ENCODE results near the gene MICU1.

The MICU1 gene

DNA sequence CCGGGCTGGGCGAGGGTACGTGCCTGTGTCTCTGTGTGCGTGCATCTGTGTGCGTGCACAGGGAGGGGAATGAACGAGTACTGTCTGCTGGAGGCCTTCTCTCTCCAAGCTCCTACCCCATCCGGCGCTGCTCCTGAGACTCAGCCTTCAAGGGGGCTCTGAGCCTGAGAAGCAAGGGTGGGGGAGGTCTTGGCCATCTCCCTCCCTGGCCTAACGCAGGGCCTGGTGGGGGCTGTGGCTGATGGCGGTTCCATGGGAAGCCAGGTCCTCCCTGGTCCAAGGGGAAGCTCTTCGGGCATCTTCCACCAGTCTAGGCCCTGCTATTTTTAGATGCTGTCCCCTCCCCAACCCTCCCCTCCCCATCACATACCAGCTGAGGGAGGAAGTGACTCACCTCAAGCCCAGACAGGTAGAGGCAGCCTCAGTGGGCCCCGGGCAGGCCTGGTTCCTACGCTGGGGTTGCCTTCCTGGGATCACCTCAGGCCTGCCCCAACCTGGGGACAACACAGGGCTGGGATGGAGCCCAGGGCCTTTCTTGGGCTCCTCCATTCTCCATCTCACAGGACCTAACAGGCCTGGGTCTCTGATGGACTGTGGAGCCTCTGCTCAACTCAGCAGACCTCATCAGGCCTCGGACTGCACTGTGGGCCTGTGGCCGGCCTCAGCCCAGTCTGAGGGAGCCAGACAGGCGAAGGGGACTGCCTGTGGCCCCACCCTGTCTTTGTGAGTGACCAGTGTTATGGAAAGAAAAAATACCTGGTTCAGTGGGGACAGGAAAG, 303.4 kb downstream of the MICU1 start:
- DNase-seq: no peak

DNA sequence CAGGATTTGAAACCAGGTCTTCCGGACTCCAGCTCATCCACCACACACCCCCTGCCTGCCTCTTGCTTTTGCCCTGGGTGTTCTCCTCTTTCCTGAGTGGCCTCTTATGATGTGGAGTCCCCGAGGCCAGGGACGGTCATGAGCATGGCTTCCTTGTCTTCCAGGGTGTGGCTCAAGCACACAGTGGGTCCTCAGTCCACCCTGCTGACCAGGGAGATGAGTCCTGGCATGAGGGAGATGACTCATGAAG, 303.9 kb downstream of the MICU1 start:
- DNase-seq: no peak

DNA sequence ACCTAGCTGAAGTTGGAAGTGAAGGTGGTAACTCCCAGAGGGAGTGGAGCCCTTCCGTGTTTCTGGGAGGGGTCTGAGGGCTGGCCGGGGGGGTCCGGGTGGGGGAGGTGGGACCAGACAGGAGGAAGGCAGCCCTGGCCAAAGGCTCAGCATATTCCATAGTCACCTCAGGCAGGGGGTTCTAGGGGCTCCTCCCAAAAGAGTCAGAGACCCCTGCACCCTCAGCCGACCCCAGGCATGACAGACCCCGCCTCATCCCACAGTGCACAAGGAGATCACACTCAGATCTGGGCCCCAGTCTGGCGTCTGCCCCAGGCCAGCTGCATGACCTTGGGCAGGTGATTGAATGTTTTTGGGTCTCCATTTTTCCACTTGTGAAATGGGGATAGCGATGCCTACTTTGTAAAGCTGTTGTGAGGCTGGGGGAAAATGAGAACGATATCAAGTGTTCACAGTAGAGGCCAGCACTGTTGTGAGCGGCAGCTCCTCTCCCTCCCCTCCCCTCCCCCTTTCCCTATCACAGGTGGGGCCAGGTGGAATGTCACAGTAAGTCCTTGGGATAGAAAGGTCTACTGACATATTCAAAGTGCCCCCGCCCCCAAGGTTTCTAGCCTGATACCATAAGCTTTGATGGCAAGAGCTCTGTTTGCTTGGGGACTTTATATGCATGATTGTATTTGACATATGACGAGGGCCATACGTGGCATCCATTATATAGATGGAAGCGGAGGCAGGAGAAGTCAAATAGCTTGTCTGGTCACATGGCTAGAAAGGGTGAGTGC, 304.4 kb downstream of the MICU1 start:
- no peak for DNase-seq

DNA sequence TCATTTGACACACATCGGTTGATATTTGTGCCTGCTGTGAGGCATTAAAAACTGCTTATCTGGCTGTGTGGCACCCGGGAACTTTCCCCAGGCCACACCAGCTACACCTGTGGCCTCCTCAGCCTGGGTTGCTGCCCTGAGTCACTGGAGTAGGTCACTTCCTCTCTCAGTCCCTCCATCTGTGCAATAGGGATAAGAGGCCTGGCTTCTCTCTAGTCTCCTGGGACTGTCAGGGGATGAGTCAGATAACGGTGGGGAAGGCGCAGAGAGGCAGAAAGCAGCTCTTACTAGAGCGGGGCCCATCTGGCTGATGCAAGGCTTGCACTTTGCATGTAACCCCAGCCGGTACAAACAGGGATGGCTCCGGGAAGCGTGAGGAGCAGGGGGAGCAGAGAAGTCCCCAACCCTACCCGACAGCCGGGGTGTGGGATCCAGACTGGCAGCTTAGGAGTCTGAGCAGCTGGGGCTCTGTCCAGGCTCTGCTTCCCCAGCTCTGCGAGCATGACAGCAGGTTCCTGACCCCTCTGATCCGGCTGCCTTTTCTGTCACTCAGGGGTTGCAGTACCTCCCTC, 305.1 kb downstream of the MICU1 start:
- DNase-seq: no peak

DNA sequence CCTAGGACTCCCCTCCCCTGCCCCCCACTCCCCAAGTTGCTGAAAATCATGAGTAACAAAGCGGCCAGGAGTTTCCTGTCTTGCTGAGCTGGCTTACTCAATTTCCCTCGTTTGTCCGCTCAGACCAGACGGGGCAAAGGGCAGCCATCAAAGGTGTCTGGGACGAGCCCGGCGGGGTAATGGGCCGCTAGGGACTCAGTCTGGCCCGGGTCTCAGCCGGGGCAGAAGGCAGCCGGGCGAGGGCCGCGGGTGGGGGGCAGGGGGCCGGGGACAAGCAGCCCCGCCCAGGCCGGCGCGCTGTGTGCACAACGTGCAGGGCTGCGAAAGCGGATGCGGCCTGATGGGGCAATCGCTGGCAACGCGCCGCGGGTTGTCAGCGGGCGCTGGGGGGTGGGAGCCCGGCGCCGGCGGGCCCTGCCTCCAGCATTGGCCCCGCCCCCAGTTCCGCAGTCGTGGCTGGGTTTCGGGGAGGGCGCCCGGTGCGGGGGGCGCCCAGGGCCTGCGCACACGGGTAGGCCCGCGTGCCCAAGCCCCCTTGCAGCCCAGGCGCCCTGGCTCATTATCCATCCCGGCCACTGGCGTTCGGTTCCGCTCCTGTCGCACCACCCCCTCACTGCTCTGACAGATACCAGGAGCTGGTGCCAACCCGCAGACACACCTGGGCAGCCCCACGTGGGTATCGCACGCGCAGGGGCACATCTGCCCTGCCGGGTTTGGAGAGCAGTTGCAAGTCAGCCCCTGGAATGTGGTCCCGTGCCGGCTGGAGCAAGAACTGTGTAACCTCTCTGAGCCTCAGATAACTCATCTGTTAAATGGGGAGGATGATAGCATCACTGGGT, 306.2 kb downstream of the MICU1 start:
- DNase-seq: peak; percentile 30

DNA sequence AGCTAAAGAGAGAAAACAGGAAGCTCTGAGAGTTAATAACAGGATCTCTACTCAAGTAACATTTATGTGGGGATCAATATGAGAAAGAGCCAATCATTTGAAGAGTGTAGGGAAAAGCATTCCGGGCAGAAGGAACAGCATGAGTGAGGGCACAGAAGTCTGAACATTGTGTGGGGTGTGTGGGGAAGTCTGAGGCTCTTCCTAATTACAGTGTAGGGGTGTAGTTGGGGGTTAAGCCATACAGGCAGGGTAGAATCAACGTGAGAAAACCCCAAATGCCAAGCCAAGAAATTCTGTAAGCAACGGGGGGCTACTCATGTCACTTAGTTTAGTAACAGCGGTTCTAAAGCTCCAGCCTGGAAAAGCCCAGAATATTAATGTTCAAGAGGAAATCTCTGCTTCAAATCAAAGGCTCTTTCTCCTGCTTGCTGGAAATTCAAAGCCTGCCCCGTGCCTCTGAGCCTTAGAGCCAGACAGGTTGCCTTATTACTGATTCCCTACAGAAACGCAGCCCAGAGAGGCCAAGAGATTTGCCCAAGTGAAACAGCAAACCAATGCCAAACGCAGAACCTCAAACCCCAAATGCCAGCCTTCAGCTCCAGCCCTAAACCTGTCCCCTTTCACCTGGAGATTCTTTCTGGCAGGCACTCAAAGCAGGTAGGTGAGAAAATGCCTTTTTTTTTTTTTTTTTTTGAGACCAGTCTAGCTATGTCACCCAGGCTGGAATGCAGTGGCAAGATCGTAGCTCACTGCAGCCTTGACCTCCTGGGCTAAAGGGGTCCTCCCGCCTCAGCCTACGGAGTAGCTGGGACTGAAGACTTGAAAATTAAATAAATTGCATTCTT, 307.2 kb downstream of the MICU1 start:
- no peak for DNase-seq
